Fibroblast of skin of abdomen (primary cell): ENCODE results near the gene USP5.

Experiments
- DNase-seq: peaks from one replicate; pipeline ENCODE4 v3.0.0-alpha.2; 2013

The USP5 gene

DNA sequence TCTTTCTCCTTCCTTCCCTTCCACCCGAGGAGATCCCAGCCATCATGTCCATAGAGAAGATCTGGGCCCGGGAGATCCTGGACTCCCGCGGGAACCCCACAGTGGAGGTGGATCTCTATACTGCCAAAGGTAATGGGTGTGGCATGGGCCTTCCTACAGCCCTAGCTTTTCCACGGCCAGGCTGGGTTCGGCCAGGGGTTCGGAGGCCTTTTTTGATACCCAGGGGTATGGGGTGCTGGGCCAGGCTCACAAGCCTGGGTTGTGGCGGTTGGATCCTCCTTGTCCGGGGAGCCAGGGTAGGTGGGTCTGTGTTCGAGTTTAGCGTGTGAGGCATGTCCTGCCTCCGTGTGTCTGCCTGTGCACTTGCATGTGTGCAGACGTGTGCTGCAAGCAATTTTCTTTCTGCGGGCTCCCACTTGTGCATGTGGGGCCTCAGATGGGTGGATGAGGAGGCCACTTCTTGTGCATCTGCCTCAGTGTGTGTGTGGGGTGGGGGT, 63.9 kb downstream of the USP5 start:
- DNase-seq: no peak
